Activated CD4-positive, alpha-beta T cell treated with anti-CD3 and anti-CD28 coated beads, Interleukin-2, amount 50 U/mL, for 1 hour (primary cell): ENCODE measurements around the gene GID4.
"Not testable (repeated sequence)": the region's sequence is repeated elsewhere in the genome, so short reads cannot be mapped to it uniquely, and the experiment has no call there.

Experiments used
- DNase-seq: peaks from one replicate; pipeline ENCODE4 v3.0.0-alpha.2; 2020

GID4 gene

DNA sequence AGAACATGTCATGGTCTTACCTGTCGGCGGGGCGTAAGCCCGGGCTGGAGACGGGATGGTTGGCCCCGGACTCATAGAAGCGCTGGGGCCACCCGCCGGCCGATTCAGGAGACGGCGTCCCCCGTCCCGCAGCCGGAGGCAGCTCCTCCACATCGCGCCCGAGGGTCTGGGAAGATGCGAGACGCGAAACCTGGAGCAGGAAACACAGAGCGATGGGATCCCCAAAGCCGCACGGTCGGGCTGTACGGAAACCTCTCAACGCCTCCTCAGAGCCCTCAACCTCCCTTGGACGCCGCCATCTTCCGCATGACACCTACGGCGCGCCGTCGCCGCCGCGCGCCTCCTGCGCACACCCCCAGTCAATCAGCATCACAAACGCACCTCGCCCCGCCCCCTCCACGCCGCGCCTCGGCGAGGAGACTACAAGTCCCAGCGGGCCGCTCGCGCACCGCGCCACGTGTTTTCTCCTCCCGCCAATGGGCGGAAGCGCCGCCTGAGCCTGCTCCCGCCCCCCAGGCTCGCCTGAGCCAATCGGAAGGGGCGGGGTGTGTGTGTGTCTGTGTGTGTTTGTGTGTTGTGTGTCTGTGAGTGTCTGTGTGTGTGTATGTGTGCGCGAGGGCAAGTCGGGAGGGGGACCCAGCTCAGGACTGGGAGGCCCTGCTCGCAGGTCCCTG, at the start of gene GID4, which contains the start of gene ATPAF2:
TSS of gene GID4 (plus strand) at position 548 of the 674 bp plus-strand sequence. CDS start at position 605, 57 bp downstream.
TSS of gene ATPAF2 (minus strand) at position 308 of the 674 bp plus-strand sequence. CDS start at position 153, 155 bp downstream.
- DNase-seq = peak; percentile 99

DNA sequence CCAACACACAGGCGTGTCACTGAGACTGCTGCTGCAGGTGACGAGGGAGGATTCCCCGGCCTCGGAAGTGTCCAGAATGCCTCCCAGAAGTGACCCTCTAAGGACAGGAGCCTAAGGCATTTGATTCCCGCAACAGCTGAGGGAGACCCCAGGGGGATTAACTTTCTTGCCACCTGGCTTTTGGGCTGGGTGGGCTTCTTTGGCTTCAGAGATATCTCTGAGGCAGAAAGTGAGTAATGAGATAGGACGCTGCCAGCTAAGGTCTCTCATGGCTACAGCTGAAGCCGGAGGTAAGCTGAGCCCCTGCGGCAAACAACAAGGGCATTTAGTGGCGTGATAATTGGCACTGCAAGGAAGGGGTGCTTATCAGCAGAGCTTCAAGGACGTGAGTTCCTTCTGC, 49.6 kb upstream of the GID4 start:
- DNase-seq = no peak

DNA sequence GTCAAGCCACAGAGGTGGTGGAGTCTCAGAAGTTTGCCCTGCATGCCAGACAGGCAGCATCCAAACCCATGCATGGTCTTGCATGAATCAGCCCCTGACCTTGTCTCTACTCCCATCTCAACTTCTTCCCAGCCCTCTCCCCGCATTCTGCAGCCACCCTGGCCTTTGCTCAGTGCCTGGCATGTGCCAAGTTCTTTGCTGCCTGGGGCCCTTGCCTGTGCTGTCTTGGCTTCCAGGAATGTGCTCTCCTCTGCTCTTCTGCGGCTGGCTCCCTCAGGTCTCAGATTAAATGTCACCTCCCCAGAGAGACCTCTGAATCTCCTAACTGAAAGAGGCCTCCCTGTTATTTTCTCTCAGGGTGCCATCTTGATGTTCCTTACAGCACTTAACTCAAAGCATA, 48.9 kb upstream of the GID4 start:
- DNase-seq = no peak

DNA sequence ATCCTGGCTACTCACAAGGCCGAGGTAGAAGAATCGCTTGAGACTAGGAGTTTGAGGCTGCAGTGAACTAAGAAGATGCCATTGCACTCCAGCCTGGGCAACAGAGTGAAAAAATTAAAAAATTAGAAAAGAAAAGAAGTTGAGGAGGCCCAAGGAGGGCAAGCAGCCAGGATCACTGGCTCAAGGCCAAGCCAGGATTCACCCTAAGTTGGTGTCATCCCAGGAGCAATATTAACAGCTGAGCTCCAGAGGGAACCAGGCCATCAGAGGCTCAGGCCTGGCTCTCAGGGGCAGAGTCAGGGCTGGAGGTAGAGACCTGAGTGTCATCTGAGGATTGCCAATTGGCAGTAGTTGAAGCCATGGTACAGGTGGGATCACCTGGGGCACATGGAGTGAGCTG, 45.8 kb upstream of the GID4 start:
- DNase-seq = no peak

DNA sequence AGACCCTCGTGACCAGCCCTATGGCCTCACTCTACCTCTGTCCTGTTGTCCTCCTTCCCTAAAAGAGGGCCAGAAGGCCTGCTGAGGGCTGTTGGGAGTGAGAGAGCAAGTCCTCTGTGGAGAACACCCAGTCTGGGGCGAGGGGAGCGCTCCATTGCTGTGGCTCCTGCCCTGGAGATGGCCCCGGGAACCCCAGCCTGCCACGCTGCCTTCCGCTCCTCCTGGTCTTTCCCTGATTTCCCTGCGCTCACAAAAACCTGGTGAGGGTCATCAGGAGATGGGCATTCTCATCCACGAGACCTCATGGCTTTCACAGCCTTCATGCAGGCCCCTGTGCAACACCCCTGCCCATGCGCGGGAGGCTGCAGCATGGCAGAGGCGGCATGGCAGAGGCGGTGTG, 45.4 kb upstream of the GID4 start:
- no peak for DNase-seq

DNA sequence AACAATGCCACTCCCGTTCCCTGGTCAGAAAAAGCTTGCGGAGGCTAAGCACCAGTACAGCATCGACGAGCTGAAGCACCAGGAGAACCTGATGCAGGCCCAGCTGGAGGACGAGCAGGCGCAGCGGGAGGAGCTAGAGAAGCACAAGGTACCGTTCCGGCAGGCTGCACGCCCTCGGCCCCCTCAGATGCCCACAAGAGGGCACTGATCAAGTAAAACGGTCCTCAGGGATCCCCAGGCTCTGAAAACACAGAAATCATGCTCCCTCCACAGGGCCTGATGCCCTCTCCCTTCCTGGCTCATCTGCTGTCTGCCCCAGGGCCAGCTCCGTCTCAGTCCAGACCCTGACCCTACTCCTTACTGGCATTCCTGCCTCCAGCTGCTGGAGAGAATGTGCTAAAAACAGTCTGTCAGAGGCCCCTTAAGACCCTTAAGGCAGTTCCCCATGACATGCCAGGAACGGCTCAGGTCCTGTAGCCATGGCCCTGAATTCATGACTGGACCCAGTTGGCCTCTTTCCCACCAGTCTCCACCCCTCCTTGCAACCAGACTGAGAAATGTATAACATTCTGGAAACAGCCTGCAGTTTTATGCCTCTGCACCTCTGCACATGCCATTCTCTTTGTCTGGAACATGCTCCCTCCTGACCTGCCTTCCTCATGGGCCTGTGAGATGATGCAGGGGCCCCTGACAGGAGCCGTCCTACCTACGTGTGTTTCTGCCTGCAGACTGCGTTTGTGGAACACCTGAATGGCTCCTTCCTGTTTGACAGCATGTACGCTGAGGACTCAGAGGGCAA, 44.7 kb upstream of the GID4 start:
- DNase-seq = no peak

DNA sequence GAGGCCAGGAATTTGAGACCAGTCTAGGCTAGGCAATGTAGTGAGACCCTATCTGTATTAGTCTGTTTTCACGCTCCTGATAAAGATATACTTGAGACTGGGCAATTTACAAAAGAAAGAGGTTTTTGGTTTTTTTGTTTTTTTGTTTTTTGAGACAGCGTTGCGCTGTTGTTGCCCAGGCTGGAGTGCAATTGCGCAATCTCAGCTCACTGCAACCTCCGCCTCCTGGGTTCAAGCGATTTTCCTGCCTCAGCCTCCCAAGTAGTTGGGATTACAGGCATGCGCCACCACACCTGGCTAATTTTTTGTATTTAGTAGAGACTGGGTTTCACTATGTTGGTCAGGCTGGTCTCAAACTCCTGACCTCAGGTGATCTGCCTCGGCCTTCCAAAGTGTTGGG, 43.3 kb upstream of the GID4 start:
- DNase-seq = not testable (repeated sequence)

DNA sequence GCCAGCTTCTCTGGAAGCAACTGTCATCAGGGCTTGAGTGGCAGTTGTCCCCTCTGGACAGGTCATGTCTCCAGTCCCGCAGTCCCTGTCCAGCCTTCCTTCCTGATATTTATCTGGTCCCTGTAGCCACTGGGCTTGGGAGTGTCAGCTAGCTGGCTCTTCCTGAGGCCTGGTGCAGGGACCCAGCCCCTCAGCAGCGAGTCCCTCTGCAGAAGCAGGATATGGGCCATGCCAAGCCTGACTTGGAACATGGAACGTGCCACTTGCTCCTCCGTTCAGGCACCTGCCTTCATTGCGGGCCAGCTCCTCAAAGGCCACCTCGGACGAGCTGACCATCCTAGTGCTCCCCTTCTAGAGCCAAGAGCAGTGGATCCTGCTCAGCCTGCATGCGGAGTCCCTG, 40.3 kb upstream of the GID4 start:
- DNase-seq = no peak

DNA sequence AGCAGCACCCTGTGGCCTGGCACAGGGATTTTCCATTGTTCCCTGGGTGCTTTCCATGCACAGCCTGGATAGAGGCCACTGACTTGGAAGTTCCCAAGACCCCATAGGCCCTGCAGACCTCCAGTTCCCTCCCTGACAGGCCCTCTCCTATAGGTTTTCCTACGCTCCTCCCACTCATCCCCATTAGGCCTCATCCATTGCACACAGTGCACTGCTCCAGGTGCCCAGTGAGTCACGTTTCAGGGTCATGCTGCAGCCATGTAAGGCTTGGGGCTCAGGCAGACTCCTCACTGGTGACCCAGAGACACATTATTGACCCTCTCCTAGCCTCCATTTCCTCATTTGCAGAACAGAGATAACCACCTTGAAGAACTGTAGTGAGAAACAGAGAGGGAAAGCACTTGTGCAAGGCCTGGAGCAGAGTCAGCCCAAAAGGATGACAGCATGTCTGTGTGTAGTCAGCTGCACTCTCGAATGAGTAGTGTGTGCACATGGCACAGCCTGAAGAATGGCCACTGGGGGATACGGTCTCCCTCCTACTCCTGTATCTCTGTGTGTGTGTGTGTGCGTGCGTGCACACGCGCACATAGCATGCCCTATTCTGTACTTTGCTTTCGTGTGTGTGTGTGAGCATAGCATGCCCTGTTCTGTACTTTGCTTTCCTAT, 39.7 kb upstream of the GID4 start:
- DNase-seq = no peak

DNA sequence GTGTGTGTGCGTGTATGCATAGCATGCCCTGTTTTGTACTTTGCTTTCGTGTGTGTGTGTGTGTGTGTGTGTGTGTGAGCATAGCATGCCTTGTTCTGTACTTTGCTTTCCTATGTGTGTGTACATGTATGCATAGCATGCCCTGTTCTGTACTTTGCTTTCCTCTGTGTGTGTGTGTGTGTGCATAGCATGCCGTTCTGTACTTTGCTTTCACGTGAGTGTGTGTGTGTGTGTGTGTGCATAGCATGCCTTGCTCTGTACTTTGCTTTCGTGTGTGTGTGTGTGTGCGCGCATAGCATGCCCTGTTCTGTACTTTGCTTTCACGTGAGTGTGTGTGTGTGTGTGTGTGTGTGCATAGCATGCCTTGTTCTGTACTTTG, 39.2 kb upstream of the GID4 start:
- DNase-seq = no peak

DNA sequence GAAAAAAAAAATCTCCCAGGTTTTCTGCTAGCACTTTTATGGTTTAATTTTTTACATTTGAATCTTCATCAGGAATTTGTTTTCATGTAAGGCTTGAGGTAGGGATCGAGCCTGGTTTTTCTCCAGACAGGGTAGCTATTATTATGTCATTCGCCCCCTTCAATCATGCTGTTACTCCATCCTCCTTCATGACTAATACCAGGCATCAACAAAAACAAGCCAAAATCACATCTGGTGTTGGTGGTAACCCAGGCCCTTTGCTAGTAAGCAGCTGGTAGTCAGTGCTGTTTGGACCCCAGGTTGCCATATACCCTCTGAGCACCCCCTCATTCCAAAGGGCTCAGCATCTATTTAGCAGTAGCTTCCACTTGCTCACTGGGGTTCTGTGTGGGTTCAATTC, 37.0 kb upstream of the GID4 start:
- DNase-seq = no peak

DNA sequence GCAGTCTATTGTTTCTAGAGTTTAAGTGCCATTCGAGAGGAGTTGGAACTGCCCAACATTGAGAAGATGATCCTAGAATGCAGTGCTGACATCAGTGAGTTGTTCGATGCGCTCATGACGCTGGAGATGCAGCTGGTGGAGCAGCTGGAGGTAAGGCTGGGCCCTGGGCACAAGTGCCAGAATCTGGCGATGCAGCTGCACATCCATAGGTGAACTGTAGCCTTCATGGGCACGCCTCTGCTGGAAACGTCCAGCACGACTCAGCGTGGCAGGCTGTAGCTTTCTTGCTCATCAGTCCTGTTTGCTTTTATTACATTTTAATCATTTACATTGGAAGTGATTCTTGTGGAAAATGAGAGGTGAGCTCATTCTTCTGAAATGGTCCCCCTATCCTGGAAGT, 34.9 kb upstream of the GID4 start:
- no peak for DNase-seq

DNA sequence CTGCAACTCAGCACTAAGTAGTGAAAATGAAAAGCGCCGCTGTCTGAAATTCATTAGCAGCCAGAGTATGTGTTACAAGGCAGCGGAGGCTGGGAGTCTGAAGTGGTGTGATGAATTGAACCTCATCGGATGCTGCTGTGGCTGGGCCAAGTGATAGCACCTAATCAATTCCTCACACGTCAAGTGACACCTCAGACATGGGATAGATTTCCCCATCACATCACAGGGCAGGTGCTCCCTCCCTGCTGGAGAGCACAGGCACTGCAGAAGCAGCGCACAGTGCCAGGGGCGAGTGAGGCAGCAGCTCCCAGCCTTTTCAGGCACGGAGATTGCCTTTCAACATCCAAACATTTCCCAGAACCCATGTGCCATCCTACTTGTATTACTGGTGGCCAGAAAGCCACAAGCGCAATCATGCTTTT, 34.3 kb upstream of the GID4 start:
- DNase-seq = no peak

DNA sequence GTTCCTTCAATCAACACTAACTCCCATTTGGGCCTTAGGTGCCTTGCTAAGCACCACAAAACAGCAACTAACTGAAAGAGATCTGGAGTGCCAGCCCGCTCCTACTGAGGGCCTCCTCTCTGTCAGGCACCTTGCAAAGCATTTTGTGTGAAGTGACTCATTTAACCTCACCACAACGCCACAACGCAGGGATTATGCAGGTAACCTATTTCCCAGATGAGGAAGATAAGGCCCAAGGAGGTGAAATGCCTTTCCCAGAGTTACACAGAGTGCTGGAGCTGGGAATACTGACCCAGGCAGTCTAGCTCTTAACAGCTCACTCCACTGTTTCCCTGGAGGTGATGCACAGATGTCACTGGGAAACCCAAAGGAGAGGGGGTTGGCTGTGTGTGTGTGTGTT, 33.7 kb upstream of the GID4 start:
- no peak for DNase-seq

DNA sequence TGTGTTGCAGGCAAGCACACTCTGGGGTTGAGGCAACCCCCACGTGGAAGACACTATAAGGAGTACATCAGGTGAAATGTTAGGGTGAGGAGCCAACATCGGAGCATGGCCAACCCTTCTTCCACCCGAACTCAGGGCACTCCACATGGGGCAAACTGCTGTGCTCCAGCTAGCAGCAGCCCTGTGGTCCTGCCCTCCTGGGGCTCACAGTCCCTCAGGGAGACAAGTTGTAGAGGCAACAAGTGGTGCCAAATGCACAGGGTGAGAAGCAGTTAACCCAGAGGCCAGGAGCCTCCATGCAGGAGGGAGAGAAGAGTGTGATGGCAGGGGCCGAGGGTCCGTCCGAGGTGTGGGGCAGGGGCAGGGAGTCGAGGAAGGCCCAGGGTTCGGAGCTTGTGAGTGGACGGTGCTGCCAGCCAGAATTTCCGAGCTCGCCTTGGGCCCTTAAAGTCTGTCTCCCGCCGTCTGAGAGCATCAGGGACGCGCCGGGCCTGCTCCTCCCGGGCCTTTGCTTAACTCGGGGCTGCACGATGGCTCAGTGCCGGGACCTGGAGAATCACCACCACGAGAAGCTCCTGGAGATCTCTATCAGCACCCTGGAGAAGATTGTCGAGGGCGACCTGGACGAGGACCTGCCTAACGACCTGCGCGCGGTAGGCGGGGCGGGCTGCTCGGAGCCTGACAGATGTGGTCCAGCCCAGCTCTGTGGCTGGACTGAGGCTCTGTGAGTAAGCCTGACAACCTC, 32.5 kb upstream of the GID4 start:
- DNase-seq = no peak

DNA sequence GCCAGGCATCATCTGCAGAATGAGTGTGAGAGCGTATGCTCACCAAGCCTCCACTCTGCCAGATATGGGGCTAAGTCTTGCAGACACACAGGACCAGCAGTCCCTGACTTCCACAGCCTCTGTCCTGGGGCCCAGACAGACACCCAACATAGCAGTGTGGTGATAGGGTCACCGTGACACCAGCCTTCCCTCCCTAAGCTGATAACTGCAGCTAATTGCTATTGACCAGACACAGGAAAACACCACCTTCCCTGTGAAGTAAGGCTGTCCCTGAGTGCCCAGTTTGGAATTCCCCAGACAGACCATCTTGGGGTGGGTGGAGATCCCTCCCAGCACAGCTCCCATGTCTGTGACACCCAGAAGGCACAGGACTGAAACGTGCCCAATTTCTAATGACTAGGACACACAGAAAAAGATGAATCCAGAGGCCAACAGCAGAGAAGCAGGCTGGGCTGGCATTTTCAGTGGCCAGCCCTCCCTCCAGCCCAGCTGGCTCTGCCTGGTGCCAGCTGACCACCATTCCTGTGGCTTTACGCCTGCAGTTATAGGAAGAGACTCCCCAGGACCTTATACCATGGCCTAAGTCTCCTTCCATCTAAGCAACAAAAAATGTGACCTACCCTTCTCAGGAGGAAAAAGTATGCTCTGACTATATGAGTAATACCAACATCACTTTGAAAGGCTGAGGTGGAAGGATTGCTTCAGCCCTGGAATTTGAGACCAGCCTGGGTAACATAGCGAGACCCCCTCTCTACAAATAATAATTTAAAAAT, 30.5 kb upstream of the GID4 start:
- DNase-seq = no peak

DNA sequence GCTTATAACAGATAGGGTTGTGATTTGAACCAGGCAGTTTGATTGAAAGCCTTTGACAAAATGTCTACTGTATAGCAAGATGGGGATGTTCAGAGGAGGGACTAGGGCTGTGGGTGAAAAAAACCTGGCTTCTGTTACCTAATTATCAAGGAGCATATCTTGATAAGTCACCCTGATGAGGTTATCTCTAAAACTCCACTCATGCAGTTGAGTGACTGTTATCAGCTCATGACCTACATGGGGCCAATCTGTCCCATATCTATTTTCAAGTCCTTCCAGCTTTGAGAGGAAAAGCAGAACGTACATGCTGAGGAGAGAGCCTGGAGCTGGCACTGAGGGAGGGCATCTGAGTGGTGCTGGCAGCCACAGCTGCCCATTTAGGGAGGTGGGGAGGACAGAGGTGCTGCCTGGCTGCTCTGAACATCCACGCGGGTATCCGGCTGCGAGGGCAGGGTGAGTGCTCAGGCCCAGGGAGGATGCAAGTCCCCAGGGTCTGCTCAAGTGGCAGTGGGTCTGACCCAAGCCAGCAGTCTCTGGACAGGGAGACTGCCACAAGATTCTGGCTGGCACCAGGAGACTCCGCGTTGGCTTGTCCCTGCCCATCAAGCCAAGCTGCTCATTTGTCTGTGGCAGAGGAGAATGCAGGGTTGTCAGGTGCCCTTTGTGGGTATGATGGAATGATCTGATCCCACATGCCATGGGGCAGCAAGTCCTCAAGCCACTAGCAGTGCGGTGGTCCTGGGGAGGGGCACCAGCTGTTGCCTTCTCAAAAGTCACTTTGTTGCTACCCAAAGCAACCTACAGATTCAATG, 29.4 kb upstream of the GID4 start:
- DNase-seq = no peak

DNA sequence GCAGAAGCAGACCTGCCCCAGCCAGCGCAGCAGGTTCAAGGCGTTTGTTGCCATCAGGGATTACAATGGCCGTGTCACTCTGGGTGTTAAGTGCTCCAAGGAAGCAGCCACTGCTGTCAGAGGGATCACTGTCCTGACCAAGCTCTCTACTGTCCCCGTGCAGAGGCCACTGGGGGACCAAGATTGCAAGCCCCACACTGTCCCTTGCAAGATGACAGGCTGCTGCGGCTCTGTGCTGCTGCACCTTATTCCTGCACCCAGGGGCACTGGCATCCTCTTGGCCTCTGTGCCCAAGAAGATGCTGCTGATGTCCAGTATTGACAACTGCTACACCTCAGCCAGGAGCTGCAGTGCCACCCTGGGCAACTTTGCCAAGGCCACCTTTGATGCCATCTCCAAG, 27.9 kb upstream of the GID4 start:
- no peak for DNase-seq

DNA sequence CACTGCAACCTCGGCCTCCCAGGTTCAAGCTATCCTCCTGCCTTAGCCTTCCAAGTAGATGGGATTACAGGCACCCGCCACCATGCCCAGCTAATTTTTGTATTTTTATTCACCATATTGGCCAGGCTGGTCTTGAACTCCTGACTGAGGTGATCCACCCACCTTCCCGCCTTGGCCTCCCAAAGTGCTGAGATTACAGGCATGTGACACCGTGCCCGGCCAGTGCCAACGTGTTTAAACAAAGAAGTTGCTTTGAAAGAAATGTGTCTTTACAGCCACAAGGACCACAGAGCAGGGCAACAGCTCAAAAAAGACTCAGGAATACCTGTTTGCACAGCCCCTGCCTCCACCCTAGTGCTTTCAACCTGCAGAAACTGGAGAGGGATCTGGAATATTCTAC, 25.2 kb upstream of the GID4 start:
- no peak for DNase-seq

DNA sequence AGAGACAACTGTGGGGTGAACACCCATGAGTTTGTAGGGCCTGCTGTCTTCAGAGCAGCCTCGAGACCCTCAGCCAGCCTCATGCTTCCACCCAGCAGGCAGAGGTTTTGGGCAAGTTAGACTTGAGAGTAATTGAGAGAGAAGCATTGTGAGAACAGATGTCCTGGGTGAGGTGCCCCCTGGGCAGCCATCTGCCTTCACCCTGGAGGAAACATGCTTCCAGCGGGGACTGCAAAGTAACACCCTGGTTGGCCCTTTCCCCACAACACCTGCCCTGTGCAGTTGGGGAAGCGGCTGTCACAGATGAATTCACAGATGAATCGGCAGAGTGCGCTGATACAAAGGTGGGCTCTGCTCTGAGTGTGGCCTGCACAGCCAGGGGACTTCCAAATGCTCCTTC, 23.6 kb upstream of the GID4 start:
- DNase-seq = no peak

DNA sequence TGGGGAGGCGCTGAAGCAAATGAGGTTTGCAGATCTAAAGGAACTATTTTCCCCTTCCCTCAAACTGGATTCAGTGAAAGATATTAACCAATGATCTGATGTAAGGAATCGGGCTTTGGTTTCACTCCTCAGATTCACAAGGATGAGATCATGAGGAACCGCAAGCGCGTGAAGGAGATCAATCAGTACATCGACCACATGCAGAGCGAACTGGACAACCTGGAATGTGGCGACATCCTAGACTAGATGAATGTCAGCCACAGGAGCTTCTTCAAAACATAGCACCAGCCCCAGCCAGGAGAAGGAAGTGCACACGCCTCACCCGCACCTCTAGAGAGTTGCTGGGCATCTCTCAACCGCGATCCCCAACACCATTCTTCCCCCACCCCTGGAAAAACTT, 22.8 kb upstream of the GID4 start:
- DNase-seq = no peak

DNA sequence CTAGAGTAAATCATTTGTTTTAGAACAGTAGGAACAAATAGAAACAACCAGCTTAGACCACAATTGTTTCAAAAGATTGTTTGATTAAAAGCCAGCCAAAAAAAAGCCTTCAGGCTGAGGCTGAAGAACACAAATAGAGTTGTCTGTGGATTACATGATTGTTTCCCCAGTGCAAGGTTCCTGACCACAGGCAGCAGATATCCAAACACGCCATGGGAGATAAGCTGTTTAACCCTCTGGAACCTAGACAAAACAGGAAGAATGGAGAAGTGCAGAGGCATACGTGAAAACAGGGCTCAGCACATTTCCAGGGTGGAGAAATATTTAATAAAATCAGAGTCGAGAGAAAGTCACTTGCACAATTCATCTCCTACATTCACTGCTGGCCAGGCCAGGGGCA, 21.2 kb upstream of the GID4 start:
- no peak for DNase-seq
